Amniotic epithelial cell (primary cell): ENCODE measurements around the gene NBL1.

Experiments used
- DNase-seq: peaks from one replicate; pipeline ENCODE4 v3.0.0-alpha.2; 2010; ENCODE audit warnings: low read depth

NBL1 gene

GRCh38 chr1:19703280-19703679 lies 59.2 kb downstream of the NBL1 start:
- no peak for DNase-seq

- DNase-seq, result peak; percentile 59
Measured at GRCh38 chr1:19704247-19705113, 60.4 kb downstream of the NBL1 start.

GRCh38 chr1:19705464-19705863 lies 61.4 kb downstream of the NBL1 start:
- no peak for DNase-seq

GRCh38 chr1:19706136-19706535 lies 62.0 kb downstream of the NBL1 start:
- DNase-seq, result no peak
